Measurements from ENCODE around the gene TMEM141. TPM values are rescaled to one million over a fixed set of nuclear protein-coding genes. Genes with fewer than 3 reads are reported as not detected.

The TMEM141 gene
- total and polyA plus RNA-seq, 2 donors (not counting 3 experiments of a cell fraction or from before 2014, with no cell fraction given), result 43.2 to 146 TPM

DNA sequence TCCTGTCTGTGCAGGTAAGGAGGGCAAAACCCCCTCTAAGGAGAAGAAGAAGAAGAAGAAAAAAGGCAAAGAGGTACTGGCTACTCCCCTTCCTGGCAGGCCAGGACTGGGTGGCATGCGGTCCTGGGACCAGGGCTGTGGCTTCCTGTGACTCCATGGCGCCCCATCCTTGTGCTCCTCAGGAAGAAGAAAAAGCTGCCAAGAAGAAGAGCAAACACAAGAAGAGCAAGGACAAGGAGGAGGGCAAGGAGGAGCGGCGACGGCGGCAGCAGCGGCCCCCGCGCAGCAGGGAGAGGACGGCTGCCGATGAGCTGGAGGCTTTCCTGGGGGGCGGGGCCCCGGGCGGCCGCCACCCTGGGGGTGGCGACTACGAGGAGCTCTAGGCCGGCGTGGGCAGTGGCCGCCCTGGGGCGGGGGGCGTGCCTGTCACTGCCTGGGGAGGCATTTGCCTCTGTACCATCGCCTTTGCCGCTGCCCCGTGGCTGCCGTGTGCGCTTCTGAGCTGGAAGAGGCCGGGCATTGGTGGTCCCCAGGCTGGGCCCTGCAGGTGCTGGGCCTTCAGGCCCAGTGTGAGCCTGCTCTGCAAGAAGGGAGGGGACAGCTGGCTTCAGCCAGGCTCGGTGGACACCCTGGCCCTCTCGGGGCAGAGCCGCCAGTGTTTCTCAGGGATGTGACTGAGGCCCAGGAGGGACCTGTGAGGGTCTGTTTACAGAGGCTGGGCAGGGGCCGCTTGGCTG lies 49.2 kb downstream of the TMEM141 start:
- CTCF ChIA-PET, result interaction anchor here (0.6 to 1.0 kb wide), 2 partner anchors 13 to 19 kb away, joined by 3 to 4 read pairs; no protein-coding TSS in a partner anchor
- H3K4me2 ChIP-seq (ENCODE audit: insufficient read depth, low read length), result no peak overlapping the region
- dilution Hi-C loops (cut with MboI; ENCODE audit: extremely low pct_ligation_motif_present, low sequenced_read_pairs), result no loop called here
- H3K36me3 ChIP-seq (ENCODE audit: control insufficient read depth in 2 of 2, extremely low read depth in 1 of 2, insufficient read depth in 2 of 2, low read length in 2 of 2), result peaks cover 0 to 13% of the 10 kb centered on the region in 2 experiments
- H2AFZ ChIP-seq (ENCODE audit: low read depth, low read length), result no peak overlapping the region
- no TSS peak for BruUV-seq (replicated peaks)
- no peaks in the 10 kb centered on the region for H3K9me3 ChIP-seq (replicated peaks; ENCODE audit: control insufficient read depth, insufficient read depth, low read length)
- H3K79me2 ChIP-seq (ENCODE audit: control insufficient read depth, insufficient read depth, low read length), result no peaks in the 10 kb centered on the region
- no peak overlapping the region for H3K4me3 ChIP-seq (replicated peaks in 1 of 3; ENCODE audit: insufficient read depth in 1 of 3, low read depth in 1 of 3, low read length in 3 of 3)
- H3K27me3 ChIP-seq (ENCODE audit: control insufficient read depth in 2 of 2, insufficient read depth in 2 of 2, low read length in 2 of 2), result peaks cover 2 to 11% of the 10 kb centered on the region in 2 experiments
- H3K9ac ChIP-seq (replicated peaks; ENCODE audit: extremely low read depth, insufficient read depth, low read length), result no peak overlapping the region
- TF ChIP-seq GATA2 (IDR thresholded peaks at IDR 0.05; ENCODE audit: insufficient read depth, insufficient read length, low read depth, low read length) (no peak), POLR2A (IDR thresholded peaks at IDR 0.05; ENCODE audit: low read depth, low read length) (no peak), JUN (IDR thresholded peaks at IDR 0.05; ENCODE audit: borderline replicate concordance, insufficient read depth, insufficient read length, low read depth) (no peak), FOS (IDR thresholded peaks at IDR 0.05; ENCODE audit: borderline replicate concordance, insufficient read depth, low read length) (no peak), EZH2 (IDR thresholded peaks at IDR 0.05; ENCODE audit: borderline replicate concordance, low read depth, low read length, severe bottlenecking) (no peak), POLR2AphosphoS5 (IDR thresholded peaks at IDR 0.05; ENCODE audit: insufficient read depth, low read depth, low read length) (no peak), MYC (IDR thresholded peaks at IDR 0.05; ENCODE audit: low read depth, low read length) (no peak)
- TF ChIP-seq, protein P1, sequence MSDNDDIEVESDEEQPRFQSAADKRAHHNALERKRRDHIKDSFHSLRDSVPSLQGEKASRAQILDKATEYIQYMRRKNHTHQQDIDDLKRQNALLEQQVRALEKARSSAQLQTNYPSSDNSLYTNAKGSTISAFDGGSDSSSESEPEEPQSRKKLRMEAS (IDR thresholded peaks at IDR 0.05; ENCODE audit: insufficient read depth, insufficient read length), result no peak
- TF ChIP-seq, protein P2, sequence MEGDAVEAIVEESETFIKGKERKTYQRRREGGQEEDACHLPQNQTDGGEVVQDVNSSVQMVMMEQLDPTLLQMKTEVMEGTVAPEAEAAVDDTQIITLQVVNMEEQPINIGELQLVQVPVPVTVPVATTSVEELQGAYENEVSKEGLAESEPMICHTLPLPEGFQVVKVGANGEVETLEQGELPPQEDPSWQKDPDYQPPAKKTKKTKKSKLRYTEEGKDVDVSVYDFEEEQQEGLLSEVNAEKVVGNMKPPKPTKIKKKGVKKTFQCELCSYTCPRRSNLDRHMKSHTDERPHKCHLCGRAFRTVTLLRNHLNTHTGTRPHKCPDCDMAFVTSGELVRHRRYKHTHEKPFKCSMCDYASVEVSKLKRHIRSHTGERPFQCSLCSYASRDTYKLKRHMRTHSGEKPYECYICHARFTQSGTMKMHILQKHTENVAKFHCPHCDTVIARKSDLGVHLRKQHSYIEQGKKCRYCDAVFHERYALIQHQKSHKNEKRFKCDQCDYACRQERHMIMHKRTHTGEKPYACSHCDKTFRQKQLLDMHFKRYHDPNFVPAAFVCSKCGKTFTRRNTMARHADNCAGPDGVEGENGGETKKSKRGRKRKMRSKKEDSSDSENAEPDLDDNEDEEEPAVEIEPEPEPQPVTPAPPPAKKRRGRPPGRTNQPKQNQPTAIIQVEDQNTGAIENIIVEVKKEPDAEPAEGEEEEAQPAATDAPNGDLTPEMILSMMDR (IDR thresholded peaks at IDR 0.05; ENCODE audit: extremely low read depth in 1 of 2, insufficient read depth in 1 of 2, low read depth in 1 of 2, low read length in 2 of 2), result no peak
- POLR2A ChIA-PET, result interaction anchor here (0.6 kb wide), 1 partner anchor 69 kb away, joined by 7 read pairs; no protein-coding TSS in a partner anchor
- FAIRE-seq (no peak), DNase-seq (ENCODE audit: low read depth, low spot score) (no peak)
- H3K4me1 ChIP-seq (ENCODE audit: control insufficient read depth, extremely low read depth, insufficient read depth, low read length), result peaks cover 3% of the 10 kb centered on the region
- no peak overlapping the region for H3K27ac ChIP-seq (ENCODE audit: insufficient read depth, low read depth, low read length)
- no peaks in the 10 kb centered on the region for H4K20me1 ChIP-seq (replicated peaks; ENCODE audit: control insufficient read depth, extremely low read depth, insufficient read depth, low read length)
- no peaks in the 10 kb centered on the region for H3K9me1 ChIP-seq (replicated peaks; ENCODE audit: control insufficient read depth, extremely low read depth, insufficient read depth, low read length)
- intact Hi-C loops (cut with micrococcal nuclease), result loop anchor here (5.0 kb wide), 2 partner anchors 33 to 157 kb away; partner anchors contain the start of genes CLIC3 and RABL6

Data from endothelial cell of umbilical vein (primary cell).